G401.6 (cell line): ENCODE results near the gene OR5T3.
"Not testable (repeated sequence)": the region's sequence is repeated elsewhere in the genome, so short reads cannot be mapped to it uniquely, and the experiment has no call there.

ENCODE experiments used
- FAIRE-seq: peaks from 2 replicates; lab custom pipeline; 2012; peaks lifted over from hg19 to GRCh38; lab: Jason Lieb, UNC

The OR5T3 gene

GRCh38 chr11:56251954-56252353, at the start of gene OR5T3:
Gene OR5T3 (plus strand): TSS chr11:56252254. CDS start chr11:56252254, 0 bp downstream.
- FAIRE-seq: no peak

- FAIRE-seq: no peak
These were observed 44.3 kb upstream of the OR5T3 start for GRCh38 chr11:56207790-56208189.

- no peak for FAIRE-seq
These were observed 37.5 kb upstream of the OR5T3 start for GRCh38 chr11:56214537-56214936.

- not testable (repeated sequence) for FAIRE-seq
These were observed 32.3 kb upstream of the OR5T3 start for GRCh38 chr11:56219735-56220134.

- FAIRE-seq: no peak
These were observed 17.9 kb upstream of the OR5T3 start, which contains the start of gene OR5T2 for GRCh38 chr11:56234155-56234554. Gene OR5T2 (minus strand): TSS chr11:56234255. CDS start chr11:56233062, 1,193 bp downstream.

- FAIRE-seq: no peak
These were observed 19.0 kb downstream of the OR5T3 start for GRCh38 chr11:56271092-56271491.

GRCh38 chr11:56273854-56274253, 21.8 kb downstream of the OR5T3 start, which contains the start of gene OR5T1:
Gene OR5T1 (plus strand): TSS chr11:56274154. CDS start chr11:56275639, 1,485 bp downstream.
- no peak for FAIRE-seq

- FAIRE-seq: no peak
These were observed 40.1 kb downstream of the OR5T3 start, which contains the start of gene OR8H1 for GRCh38 chr11:56292154-56292553. Gene OR8H1 (minus strand): TSS chr11:56292254. CDS start chr11:56291062, 1,192 bp downstream.

GRCh38 chr11:56296898-56297297, 44.8 kb downstream of the OR5T3 start:
- no peak for FAIRE-seq
